Measurements from ENCODE around the gene PHKB.
"Not testable (repeated sequence)": the region's sequence is repeated elsewhere in the genome, so short reads cannot be mapped to it uniquely, and the experiment has no call there.

Gene PHKB

DNA sequence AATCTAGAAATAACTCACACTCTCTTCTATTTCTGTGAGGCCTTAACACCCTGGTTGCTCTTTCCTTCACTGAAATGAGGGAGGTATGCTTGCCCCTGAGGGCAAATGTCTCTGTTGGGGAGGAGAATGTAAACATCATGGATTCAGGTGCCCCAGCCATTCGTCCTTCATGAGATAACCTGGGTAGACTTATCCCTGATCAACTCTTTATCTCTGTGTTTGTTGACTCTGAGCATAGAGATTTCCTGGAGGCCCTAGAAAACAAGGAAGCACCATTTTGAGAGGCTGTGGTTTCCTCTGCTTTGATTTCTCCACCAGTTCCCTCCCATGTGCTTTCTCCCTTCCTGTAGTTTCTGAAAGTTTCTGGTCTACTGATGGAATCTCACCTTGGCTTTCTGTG lies 77.3 kb downstream of the PHKB start:
- no peak overlapping the region for H3K4me3 ChIP-seq (ENCODE audit: low read depth, low read length)
- TF ChIP-seq CTCF (IDR thresholded peaks at IDR 0.05; ENCODE audit: borderline replicate concordance, insufficient read depth, low read depth, low read length): no peak

DNA sequence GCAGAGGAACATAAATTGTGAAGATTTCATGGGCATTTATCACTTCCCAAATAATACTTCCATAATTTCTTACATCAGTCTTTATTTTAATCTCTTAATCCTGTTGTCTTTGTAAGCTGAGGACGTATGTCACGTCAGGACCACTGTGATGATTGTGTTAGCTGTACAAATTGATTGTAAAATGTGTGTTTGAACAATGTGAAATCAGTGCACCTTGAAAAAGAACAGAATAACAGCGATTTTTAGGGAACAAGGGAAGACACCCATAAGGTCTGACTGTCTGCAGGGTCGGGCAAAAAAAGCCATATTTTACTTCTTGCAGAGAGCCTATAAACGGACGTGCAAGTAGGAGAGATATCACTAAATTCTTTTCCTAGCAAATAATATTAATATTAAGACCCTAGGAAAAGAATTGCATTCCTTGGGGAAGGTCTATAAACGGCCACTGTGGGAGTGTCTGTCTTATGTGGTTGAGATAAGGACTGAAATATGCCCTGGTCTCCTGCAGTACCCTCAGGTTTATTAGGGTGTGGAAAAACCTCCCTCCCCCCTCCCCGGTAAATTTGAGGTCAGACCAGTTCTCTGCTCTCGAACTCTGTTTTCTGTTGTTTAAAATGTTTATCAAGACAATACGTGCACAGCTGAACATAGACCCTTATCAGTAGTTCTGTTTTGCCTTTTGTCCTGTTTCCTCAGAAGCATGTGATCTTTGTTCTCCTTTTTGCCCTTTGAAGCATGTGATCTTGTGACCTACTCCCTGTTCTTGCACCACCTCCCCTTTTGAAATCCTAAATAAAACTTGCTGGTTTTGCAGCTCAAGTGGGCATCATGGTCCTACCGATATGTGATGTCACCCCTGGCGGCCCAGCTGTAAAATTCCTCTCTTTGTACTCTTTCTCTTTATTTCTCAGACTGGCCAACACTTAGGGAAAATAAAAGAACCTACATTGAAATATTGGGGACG lies 78.9 kb downstream of the PHKB start:
- H3K4me3 ChIP-seq (ENCODE audit: low read depth, low read length): not testable (repeated sequence)

DNA sequence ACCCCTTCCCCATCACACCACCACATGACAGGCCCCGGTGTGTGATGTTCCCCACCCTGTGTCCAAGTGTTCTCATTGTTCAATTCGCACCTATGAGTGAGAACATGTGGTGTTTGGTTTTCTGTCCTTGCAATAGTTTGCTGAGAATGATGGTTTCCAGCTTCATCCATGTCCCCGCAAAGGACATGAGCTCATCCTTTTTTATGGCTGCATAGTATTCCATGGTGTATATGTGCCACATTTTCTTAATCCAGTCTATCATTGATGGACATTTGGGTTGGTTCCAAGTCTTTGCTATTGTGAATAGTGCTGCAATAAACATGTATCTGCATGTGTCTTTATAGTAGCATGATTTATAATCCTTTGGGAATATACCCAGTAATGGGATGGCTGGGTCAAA lies 80.0 kb downstream of the PHKB start:
- H3K4me3 ChIP-seq (ENCODE audit: low read depth, low read length): not testable (repeated sequence)

- not testable (repeated sequence) for H3K4me3 ChIP-seq (ENCODE audit: low read depth, low read length)
Measured at GRCh38 chr16:47544255-47544654, 83.1 kb downstream of the PHKB start.

DNA sequence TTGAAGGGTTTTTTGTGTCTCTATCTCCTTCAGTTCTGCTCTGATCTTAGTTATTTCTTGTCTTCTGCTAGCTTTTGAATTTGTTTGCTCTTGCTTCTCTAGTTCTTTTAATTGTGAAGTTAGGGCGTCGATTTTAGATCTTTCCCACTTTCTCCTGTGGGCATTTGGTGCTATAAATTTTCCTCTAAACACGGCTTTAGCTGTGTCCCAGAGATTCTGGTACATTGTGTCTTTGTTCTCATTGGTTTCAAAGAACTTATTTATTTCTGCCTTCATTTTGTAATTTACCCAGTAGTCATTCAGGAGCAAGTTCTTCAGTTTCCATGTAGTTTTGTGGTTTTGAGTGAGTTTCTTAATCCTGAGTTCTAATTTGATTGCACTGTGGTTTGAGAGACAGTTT lies 90.1 kb downstream of the PHKB start:
- H3K4me3 ChIP-seq (ENCODE audit: low read depth, low read length): not testable (repeated sequence)

GRCh38 chr16:47551767-47552166 lies 90.6 kb downstream of the PHKB start:
- not testable (repeated sequence) for H3K4me3 ChIP-seq (ENCODE audit: low read depth, low read length)

DNA sequence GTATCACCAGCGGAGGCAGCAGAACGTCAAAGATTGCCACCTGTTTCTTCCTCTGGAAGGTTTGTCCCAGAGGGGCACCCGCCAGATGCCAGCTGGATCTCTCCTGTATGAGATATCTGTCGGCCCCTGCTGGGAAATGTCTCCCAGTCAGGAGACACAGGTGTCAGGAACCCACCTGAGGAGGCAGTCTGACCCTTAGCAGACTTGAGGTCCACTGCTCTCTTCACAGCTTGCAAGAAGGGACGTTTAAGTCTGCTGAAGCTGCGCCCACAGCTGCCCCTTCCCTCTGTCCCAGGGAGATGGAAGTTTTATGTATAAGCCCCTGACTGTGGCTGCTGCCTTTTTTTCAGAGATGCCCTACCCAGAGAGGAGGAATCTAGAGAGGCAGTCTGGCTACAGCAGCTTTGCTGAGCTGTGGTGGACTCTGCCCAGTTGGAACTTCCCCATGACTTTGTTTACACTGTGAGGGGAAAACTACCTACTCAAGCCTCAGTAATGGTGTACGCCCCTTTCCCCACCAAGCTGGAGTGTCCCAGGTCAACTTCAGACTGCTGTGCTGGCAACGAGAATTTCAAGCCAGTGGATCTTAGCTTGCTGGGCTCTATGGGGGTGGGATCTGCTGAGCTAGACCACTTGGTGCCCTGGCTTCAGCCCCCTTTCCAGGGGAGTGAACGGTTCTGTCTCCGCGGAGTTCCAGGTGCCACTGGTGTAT lies 92.9 kb downstream of the PHKB start:
- H3K4me3 ChIP-seq (ENCODE audit: low read depth, low read length): no peak overlapping the region
- no peak for TF ChIP-seq CTCF (IDR thresholded peaks at IDR 0.05; ENCODE audit: borderline replicate concordance, insufficient read depth, low read depth, low read length)

GRCh38 chr16:47554587-47554986 lies 93.5 kb downstream of the PHKB start:
- not testable (repeated sequence) for H3K4me3 ChIP-seq (ENCODE audit: low read depth, low read length)

GRCh38 chr16:47561286-47561685 lies 100.2 kb downstream of the PHKB start:
- TF ChIP-seq CTCF (IDR thresholded peaks at IDR 0.05; ENCODE audit: borderline replicate concordance, insufficient read depth, low read depth, low read length): no peak
- H3K4me3 ChIP-seq (ENCODE audit: low read depth, low read length): no peak overlapping the region

DNA sequence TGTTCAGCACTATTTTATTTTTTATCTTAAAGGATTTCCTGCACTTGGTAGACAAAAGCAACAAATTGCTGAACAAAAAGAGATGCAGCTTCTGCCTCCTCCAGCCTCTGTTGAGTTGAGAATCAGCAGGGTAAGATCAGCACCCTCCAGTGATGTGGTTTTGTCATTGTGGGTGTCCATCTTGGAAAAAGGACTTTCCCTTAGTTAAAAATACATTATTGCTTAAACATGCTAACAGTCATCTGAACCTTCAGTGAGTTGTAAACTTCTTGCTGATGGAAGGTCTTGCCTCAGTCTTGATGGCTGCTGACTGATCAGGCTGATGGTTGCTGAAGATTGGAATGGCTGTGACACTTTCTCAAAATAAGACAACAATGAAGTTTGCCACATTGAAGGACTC lies 101.2 kb downstream of the PHKB start:
- no peak for TF ChIP-seq CTCF (IDR thresholded peaks at IDR 0.05; ENCODE audit: borderline replicate concordance, insufficient read depth, low read depth, low read length)
- no peak overlapping the region for H3K4me3 ChIP-seq (ENCODE audit: low read depth, low read length)

Data from GM12875 (cell line).